IMR-90 (cell line): ENCODE data around the gene LRRC4C. TPM values are rescaled to one million over a fixed set of nuclear protein-coding genes. Genes with fewer than 3 reads are reported as not detected.

Source experiments
- ATAC-seq: fragments of 200-7000 bp; cut with Tn5 transposase; 2 replicates; pipeline ENCODE4 v1.9.1; 2020; ENCODE audit warnings: low read depth, mild to moderate bottlenecking, moderate library complexity
- BruUV-seq: library from RNA; stranded (reverse); fragments of 400-500 nt; replicated peaks from 2 replicates; lab custom pipeline; 2021; lab: Mats Ljungman, UMichigan
- CTCF ChIA-PET: fragments of 300-600 bp; formaldehyde crosslinking; extraction: SDS; loops from one replicate; lab custom pipeline; 2021; ENCODE audit warnings: antibody characterized with exemption; lab: Yijun Ruan, JAX
- POLR2A ChIA-PET: fragments of 300-600 bp; sonication (Branson Sonifier 250); formaldehyde crosslinking; loops from one replicate; lab custom pipeline; 2022; ENCODE audit warnings: antibody characterized with exemption; ENCODE audit not compliant: unreplicated experiment; lab: Charles Lee
- DNase-seq: peaks from one replicate; pipeline ENCODE4 v3.0.0; 2013
- H2AFZ ChIP-seq: replicated peaks from 2 replicates; pipeline ENCODE3; 2013; ENCODE audit warnings: low read length, mild to moderate bottlenecking; ENCODE audit not compliant: poor library complexity
- H2AK5ac ChIP-seq: 2 replicates; pipeline ENCODE4 v1.6.1; 2013; ENCODE audit warnings: low read depth, low read length, inconsistent platforms
- H2AK9ac ChIP-seq: replicated peaks from 2 replicates; pipeline ENCODE3; 2013; ENCODE audit warnings: mild to moderate bottlenecking, low read depth, low read length, moderate library complexity; ENCODE audit not compliant: poor library complexity
- H2BK120ac ChIP-seq: 2 replicates; pipeline ENCODE4 v1.6.1; 2013; ENCODE audit warnings: low read depth, low read length, inconsistent platforms
- H2BK15ac ChIP-seq: 3 replicates; pipeline ENCODE4 v1.6.1; 2013; ENCODE audit warnings: low read depth, low read length, inconsistent platforms
- H2BK20ac ChIP-seq: 2 replicates; pipeline ENCODE4 v1.6.1; 2013; ENCODE audit warnings: low read depth, mild to moderate bottlenecking, inconsistent platforms, low read length, moderate library complexity
- H2BK5ac ChIP-seq: 2 replicates; pipeline ENCODE4 v1.6.1; 2013; ENCODE audit warnings: mild to moderate bottlenecking, low read depth, low read length, inconsistent platforms; ENCODE audit not compliant: poor library complexity, severe bottlenecking
- H3K14ac ChIP-seq: replicated peaks from 2 replicates; pipeline ENCODE4 v1.6.1; 2013; ENCODE audit warnings: low read depth, low read length, inconsistent platforms
- H3K18ac ChIP-seq: 2 replicates; pipeline ENCODE4 v1.6.1; 2013; ENCODE audit warnings: low read depth, low read length, control low read depth
- H3K23ac ChIP-seq: 2 replicates; pipeline ENCODE4 v1.6.1; 2013; ENCODE audit warnings: low read depth, low read length, inconsistent platforms
- H3K27ac ChIP-seq: 2 replicates; pipeline ENCODE4 v1.5.1; 2013; ENCODE audit warnings: mild to moderate bottlenecking, control low read depth, low read length; ENCODE audit not compliant: insufficient read depth
- H3K27me3 ChIP-seq: 2 replicates; pipeline ENCODE4 v1.6.1; 2013; ENCODE audit warnings: low read length; ENCODE audit not compliant: control insufficient read depth, insufficient read depth
- H3K36me3 ChIP-seq: 2 replicates; pipeline ENCODE4 v1.6.1; 2013; ENCODE audit warnings: low read length, mixed read lengths; ENCODE audit not compliant: control insufficient read depth, insufficient read depth
- H3K4ac ChIP-seq: 2 replicates; pipeline ENCODE4 v1.6.1; 2013; ENCODE audit warnings: low read depth, low read length, inconsistent platforms
- H3K4me1 ChIP-seq: 2 replicates; pipeline ENCODE4 v1.6.1; 2013; ENCODE audit warnings: low read length, mixed read lengths; ENCODE audit not compliant: control insufficient read depth, insufficient read depth
- H3K4me2 ChIP-seq: 2 replicates; pipeline ENCODE4 v1.6.1; 2013; ENCODE audit warnings: low read depth, mild to moderate bottlenecking, control low read depth, low read length, moderate library complexity
- H3K4me3 ChIP-seq: 2 replicates; pipeline ENCODE4 v1.5.1; 2013; ENCODE audit warnings: low read depth, mild to moderate bottlenecking, control low read depth, low read length, moderate library complexity; ENCODE audit not compliant: insufficient read depth
- H3K56ac ChIP-seq: 2 replicates; pipeline ENCODE4 v1.6.1; 2013; ENCODE audit warnings: low read length, inconsistent platforms; ENCODE audit not compliant: insufficient read depth; ENCODE audit errors: extremely low read depth
- H3K79me1 ChIP-seq, 2 experiments: 2 replicates each; pipeline ENCODE4 v1.6.1; 2013; ENCODE audit warnings: low read length in 2 of 2, inconsistent platforms in 1 of 2, low read depth in 1 of 2
- H3K9ac ChIP-seq: 2 replicates; pipeline ENCODE4 v1.6.1; 2013; ENCODE audit warnings: low read depth, low read length, control low read depth
- H3K9me1 ChIP-seq: 2 replicates; pipeline ENCODE4 v1.6.1; 2013; ENCODE audit warnings: low read length, inconsistent platforms; ENCODE audit not compliant: insufficient read depth
- H3K9me3 ChIP-seq: 2 replicates; pipeline ENCODE4 v1.6.1; 2013; ENCODE audit warnings: low read length; ENCODE audit not compliant: control insufficient read depth, insufficient read depth
- H4K20me1 ChIP-seq: 2 replicates; pipeline ENCODE4 v1.6.1; 2013; ENCODE audit warnings: low read length, inconsistent platforms; ENCODE audit not compliant: insufficient read depth
- H4K5ac ChIP-seq: 2 replicates; pipeline ENCODE4 v1.6.1; 2013; ENCODE audit warnings: mild to moderate bottlenecking, low read depth, low read length, control low read depth
- H4K8ac ChIP-seq, 2 experiments: 2 replicates each; pipeline ENCODE4 v1.6.1; 2013; ENCODE audit warnings: low read depth in 2 of 2, low read length in 2 of 2, control low read depth in 1 of 2, inconsistent platforms in 1 of 2
- H4K91ac ChIP-seq: 2 replicates; pipeline ENCODE4 v1.6.1; 2013; ENCODE audit warnings: low read depth, low read length, inconsistent platforms; ENCODE audit not compliant: insufficient read depth
- BHLHE40 ChIP-seq: fragments of 150-350 bp; IDR thresholded peaks from 2 replicates; pipeline ENCODE4 v1.6.1; 2016; ENCODE audit warnings: mild to moderate bottlenecking, low read depth, low read length
- CEBPB ChIP-seq: IDR thresholded peaks from 2 replicates; pipeline ENCODE4 v1.6.1; 2012; ENCODE audit warnings: low read depth, low read length, improper control_type of control experiment
- CHD1 ChIP-seq: IDR thresholded peaks from 2 replicates; pipeline ENCODE4 v1.6.1; 2012; ENCODE audit warnings: low read depth, low read length, improper control_type of control experiment
- CTCF ChIP-seq: conservative IDR thresholded peaks from 2 replicates; pipeline ENCODE4 v1.5.1; 2012; ENCODE audit warnings: mild to moderate bottlenecking, low read depth, low read length, improper control_type of control experiment
- ELK1 ChIP-seq: fragments of 150-350 bp; IDR thresholded peaks from 2 replicates; pipeline ENCODE4 v1.6.1; 2016; ENCODE audit warnings: low read depth, mild to moderate bottlenecking, low read length, moderate library complexity, borderline replicate concordance
- FOS ChIP-seq: fragments of 150-350 bp; IDR thresholded peaks from 2 replicates; pipeline ENCODE4 v1.6.1; 2016; ENCODE audit warnings: low read depth, low read length
- MAFK ChIP-seq: IDR thresholded peaks from 2 replicates; pipeline ENCODE4 v1.6.1; 2012; ENCODE audit warnings: low read depth, low read length, improper control_type of control experiment
- MAZ ChIP-seq: IDR thresholded peaks from 2 replicates; pipeline ENCODE4 v1.6.1; 2012; ENCODE audit warnings: low read depth, mild to moderate bottlenecking, low read length, improper control_type of control experiment, moderate library complexity, borderline replicate concordance
- MXI1 ChIP-seq: IDR thresholded peaks from 2 replicates; pipeline ENCODE4 v1.6.1; 2012; ENCODE audit warnings: low read depth, mild to moderate bottlenecking, low read length, moderate library complexity, borderline replicate concordance
- NFE2L2 ChIP-seq: fragments of 150-350 bp; IDR thresholded peaks from 2 replicates; pipeline ENCODE4 v1.6.1; 2016; ENCODE audit warnings: low read depth, mild to moderate bottlenecking, low read length
- POLR2A ChIP-seq: IDR thresholded peaks from 2 replicates; pipeline ENCODE4 v1.6.1; 2012; ENCODE audit warnings: mild to moderate bottlenecking, low read depth, low read length
- RAD21 ChIP-seq: IDR thresholded peaks from 2 replicates; pipeline ENCODE4 v1.6.1; 2012; ENCODE audit warnings: low read length, improper control_type of control experiment
- RCOR1 ChIP-seq: IDR thresholded peaks from 2 replicates; pipeline ENCODE4 v1.6.1; 2012; ENCODE audit warnings: mild to moderate bottlenecking, low read length, improper control_type of control experiment; ENCODE audit not compliant: insufficient replicate concordance
- RFX5 ChIP-seq: IDR thresholded peaks from 2 replicates; pipeline ENCODE4 v1.8.0; 2012; ENCODE audit warnings: low read depth, mild to moderate bottlenecking, low read length, moderate library complexity
- SMC3 ChIP-seq: fragments of 150-350 bp; IDR thresholded peaks from 2 replicates; pipeline ENCODE4 v1.6.1; 2016; ENCODE audit warnings: low read depth, mild to moderate bottlenecking, antibody characterized with exemption, low read length, moderate library complexity
- USF2 ChIP-seq: fragments of 150-350 bp; IDR thresholded peaks from 2 replicates; pipeline ENCODE4 v1.6.1; 2017; ENCODE audit warnings: mild to moderate bottlenecking, antibody characterized with exemption, low read length, low read depth
- WGBS, 2 experiments: methylation state at CpG; one replicate each; pipeline versions ENCODE4 v1.1.5 to v1.1.7; 2013; ENCODE audit warnings: missing lambda C conversion rate in 2 of 2; ENCODE audit not compliant: insufficient read length in 1 of 2; ENCODE audit errors: extremely low coverage in 2 of 2; 5-methylcytosine and 5-hydroxymethylcytosine counted together
- dilution Hi-C: fragments of 300-500 bp; cut with HindIII; formaldehyde crosslinking; loops from one replicate; pipeline ENCODE4 v1.14.3; 2018; ENCODE audit warnings: low sequenced_read_pairs; ENCODE audit not compliant: unreplicated experiment
- in situ Hi-C: fragments of 300-500 bp; cut with MboI; formaldehyde crosslinking; loops from 3 replicates; pipeline ENCODE4 v1.14.3; 2019; ENCODE audit warnings: low sequenced_read_pairs, inconsistent platforms, mixed read lengths
- intact Hi-C: fragments of 100-400 bp; cut with micrococcal nuclease; formaldehyde crosslinking; loops from 2 replicates; pipeline ENCODE4 v1.10.0; 2022
- polyA plus RNA-seq, 3 experiments: library from polyadenylated mRNA; depleted of rRNA; stranded (reverse); fragments of >200 nt; gene quantifications; 2 replicates each; pipeline ENCODE4 v1.2.3, GENCODE V29; 2012; ENCODE audit warnings: low replicate concordance in 1 of 3
- total RNA-seq: library from RNA; depleted of rRNA; stranded (reverse); fragments of >200 nt; gene quantifications from 2 replicates; pipeline ENCODE4 v1.2.3, GENCODE V29; 2012

Gene LRRC4C
- total and polyA plus RNA-seq, 2 of the 4 experiments (the other 2 are of a cell fraction), result under 0.01 to 0.03 TPM

- Histone ChIP-seq H3K4ac (no peak overlapping the region), H2AK5ac (no peak overlapping the region), H3K36me3 (no peaks in the 10 kb centered on the region), H3K9me1 (no peaks in the 10 kb centered on the region), H4K20me1 (no peaks in the 10 kb centered on the region), H4K5ac (no peak overlapping the region), H3K9ac (no peak overlapping the region), H2BK15ac (no peak overlapping the region), H3K18ac (no peak overlapping the region), H2AK9ac (no peak overlapping the region), H2BK120ac (no peak overlapping the region), H3K56ac (no peak overlapping the region), H3K4me1 (no peaks in the 10 kb centered on the region), H3K27ac (no peak overlapping the region), H3K4me2 (no peak overlapping the region), H4K91ac (no peak overlapping the region), H3K9me3 (peaks cover 3% of the 10 kb centered on the region; the same call in 1 of the 2 replicates), H2BK5ac (no peak overlapping the region), H3K14ac (no peak overlapping the region), H2BK20ac (no peak overlapping the region), H3K27me3 (no peaks in the 10 kb centered on the region), H3K79me1 (no peaks in the 10 kb centered on the region), H4K8ac (no peak overlapping the region), H3K4me3 (no peak overlapping the region), H3K23ac (no peak overlapping the region), H2AFZ (no peak overlapping the region)
- ChIA-PET POLR2A (no interaction called here), CTCF (no interaction called here)
- dilution Hi-C loops (no loop called here), in situ Hi-C loops (no loop called here), intact Hi-C loops (no loop called here)
- DNase-seq, result no peak
- no TSS peak for BruUV-seq
- no peak for ATAC-seq
- TF ChIP-seq USF2 (no peak), FOS (no peak), NFE2L2 (no peak), POLR2A (no peak), MXI1 (no peak), MAFK (no peak), RCOR1 (no peak), CTCF (no peak), CHD1 (no peak), RFX5 (no peak), MAZ (no peak), ELK1 (no peak), SMC3 (no peak), BHLHE40 (no peak), RAD21 (no peak), CEBPB (no peak)
- WGBS, 2 experiments, result no CpG with 5 or more reads among the region's 6 CpGs
Observed at GRCh38 chr11:40879911-40880310, 579.5 kb downstream of the LRRC4C start.
